ENCODE results near the gene OR4C45. TPM values are rescaled to one million over a fixed set of nuclear protein-coding genes. Genes with fewer than 3 reads are reported as not detected.
A peak's percentile ranks its signal among the peaks of the same experiment; 100 is the strongest.

OR4C45 gene
- total and polyA plus RNA-seq, 3 experiments from 2014 or later, result not detected

- Histone ChIP-seq H3K4me3 (ENCODE audit: low read length) (no peak overlapping the region), H3K27ac (ENCODE audit: low read depth, low read length) (no peak overlapping the region), H3K4me1 (ENCODE audit: insufficient read depth, low read length) (no peaks in the 10 kb centered on the region), H3K9me3 (ENCODE audit: low read length) (no peaks in the 10 kb centered on the region), H3K27me3 (ENCODE audit: insufficient read depth, low read length, poor library complexity, severe bottlenecking) (no peaks in the 10 kb centered on the region), H3K36me3 (ENCODE audit: insufficient read depth, low read length) (no peaks in the 10 kb centered on the region)
- ChIA-PET POLR2A (no interaction called here), CTCF (no interaction called here)
- Mint-ChIP-seq H3K4me3 (no peak overlapping the region), H3K4me1 (no peaks in the 10 kb centered on the region), H3K9me3 (peaks cover 0 to 35% (median 24%) of the 10 kb centered on the region in 5 donors), H3K36me3 (peaks cover 0 to 6% (median 4%) of the 10 kb centered on the region in 3 donors), H3K27ac (peak overlapping the region in 1 of 8 donors; percentile 69), H3K27me3 (no peaks in the 10 kb centered on the region)
- DNase-seq, result no peak
Observed at GRCh38 chr11:50071584-50072225, 39.0 kb downstream of the OR4C45 start.

- H3K27ac Mint-ChIP-seq, result peak overlapping the region in 1 of 8 donors; percentile 69
- Histone ChIP-seq H3K27ac (ENCODE audit: low read depth, low read length) (no peak overlapping the region), H3K9me3 (ENCODE audit: low read length) (no peaks in the 10 kb centered on the region), H3K4me1 (ENCODE audit: insufficient read depth, low read length) (no peaks in the 10 kb centered on the region), H3K4me3 (ENCODE audit: low read length) (no peak overlapping the region), H3K36me3 (ENCODE audit: insufficient read depth, low read length) (no peaks in the 10 kb centered on the region), H3K27me3 (ENCODE audit: insufficient read depth, low read length, poor library complexity, severe bottlenecking) (no peaks in the 10 kb centered on the region)
- H3K27me3 Mint-ChIP-seq, result no peaks in the 10 kb centered on the region
- no peak overlapping the region for H3K4me3 Mint-ChIP-seq
- DNase-seq, result no peak
- CTCF ChIA-PET, result no interaction called here
- POLR2A ChIA-PET, result no interaction called here
- H3K36me3 Mint-ChIP-seq, result peaks cover 0 to 6% (median 4%) of the 10 kb centered on the region in 3 donors
- H3K4me1 Mint-ChIP-seq, result no peaks in the 10 kb centered on the region
- H3K9me3 Mint-ChIP-seq, result peaks cover 0 to 38% (median 24%) of the 10 kb centered on the region in 5 donors
Observed at GRCh38 chr11:50072226-50073112, 39.8 kb downstream of the OR4C45 start.

GRCh38 chr11:50073113-50074105, 40.7 kb downstream of the OR4C45 start:
- no peak for DNase-seq
- Mint-ChIP-seq H3K4me1 (no peaks in the 10 kb centered on the region), H3K36me3 (peaks cover 0 to 6% (median 4%) of the 10 kb centered on the region in 3 donors), H3K27me3 (no peaks in the 10 kb centered on the region), H3K27ac (no peak overlapping the region), H3K9me3 (peaks cover 0 to 38% (median 26%) of the 10 kb centered on the region in 5 donors), H3K4me3 (no peak overlapping the region)
- ChIA-PET CTCF (no interaction called here), POLR2A (no interaction called here)
- no peaks in the 10 kb centered on the region for H3K9me3 ChIP-seq (ENCODE audit: low read length)
- no peaks in the 10 kb centered on the region for H3K27me3 ChIP-seq (ENCODE audit: insufficient read depth, low read length, poor library complexity, severe bottlenecking)
- H3K4me3 ChIP-seq (ENCODE audit: low read length), result no peak overlapping the region
- no peaks in the 10 kb centered on the region for H3K4me1 ChIP-seq (ENCODE audit: insufficient read depth, low read length)
- H3K27ac ChIP-seq (ENCODE audit: low read depth, low read length), result no peak overlapping the region
- no peaks in the 10 kb centered on the region for H3K36me3 ChIP-seq (ENCODE audit: insufficient read depth, low read length)

- Histone ChIP-seq H3K36me3 (ENCODE audit: insufficient read depth, low read length) (no peaks in the 10 kb centered on the region), H3K27me3 (ENCODE audit: insufficient read depth, low read length, poor library complexity, severe bottlenecking) (no peaks in the 10 kb centered on the region), H3K9me3 (ENCODE audit: low read length) (no peaks in the 10 kb centered on the region), H3K4me3 (ENCODE audit: low read length) (no peak overlapping the region), H3K4me1 (ENCODE audit: insufficient read depth, low read length) (no peaks in the 10 kb centered on the region), H3K27ac (ENCODE audit: low read depth, low read length) (no peak overlapping the region)
- Mint-ChIP-seq H3K4me3 (no peak overlapping the region), H3K27me3 (no peaks in the 10 kb centered on the region), H3K27ac (no peak overlapping the region), H3K9me3 (peaks cover under 1 to 38% (median 26%) of the 10 kb centered on the region in 5 donors), H3K4me1 (no peaks in the 10 kb centered on the region), H3K36me3 (peaks cover 0 to 6% (median 4%) of the 10 kb centered on the region in 3 donors)
- no peak for DNase-seq
- CTCF ChIA-PET, result no interaction called here
- POLR2A ChIA-PET, result no interaction called here
Observed at GRCh38 chr11:50074161-50074560, 41.5 kb downstream of the OR4C45 start.

- no peaks in the 10 kb centered on the region for H3K36me3 ChIP-seq (ENCODE audit: insufficient read depth, low read length)
- Mint-ChIP-seq H3K4me3 (no peak overlapping the region), H3K27ac (no peak overlapping the region), H3K4me1 (no peaks in the 10 kb centered on the region), H3K27me3 (no peaks in the 10 kb centered on the region), H3K9me3 (peaks cover 3 to 32% (median 25%) of the 10 kb centered on the region in 5 donors), H3K36me3 (peaks cover 0 to 5% (median 4%) of the 10 kb centered on the region in 3 donors)
- no peaks in the 10 kb centered on the region for H3K27me3 ChIP-seq (ENCODE audit: insufficient read depth, low read length, poor library complexity, severe bottlenecking)
- CTCF ChIA-PET, result interaction anchor here (0.9 kb wide), 1 partner anchor 10 kb away, joined by 3 read pairs; no protein-coding TSS in a partner anchor
- no peak for DNase-seq
- no peaks in the 10 kb centered on the region for H3K4me1 ChIP-seq (ENCODE audit: insufficient read depth, low read length)
- H3K27ac ChIP-seq (ENCODE audit: low read depth, low read length), result no peak overlapping the region
- H3K4me3 ChIP-seq (ENCODE audit: low read length), result no peak overlapping the region
- POLR2A ChIA-PET, result no interaction called here
- no peaks in the 10 kb centered on the region for H3K9me3 ChIP-seq (ENCODE audit: low read length)
Observed at GRCh38 chr11:50075856-50076255, 43.2 kb downstream of the OR4C45 start.

- POLR2A ChIA-PET, result no interaction called here
- Histone ChIP-seq H3K9me3 (ENCODE audit: low read length) (no peaks in the 10 kb centered on the region), H3K4me3 (ENCODE audit: low read length) (no peak overlapping the region), H3K36me3 (ENCODE audit: insufficient read depth, low read length) (no peaks in the 10 kb centered on the region), H3K4me1 (ENCODE audit: insufficient read depth, low read length) (no peaks in the 10 kb centered on the region), H3K27ac (ENCODE audit: low read depth, low read length) (no peak overlapping the region), H3K27me3 (ENCODE audit: insufficient read depth, low read length, poor library complexity, severe bottlenecking) (no peaks in the 10 kb centered on the region)
- H3K4me3 Mint-ChIP-seq, result no peak overlapping the region
- CTCF ChIA-PET, result no interaction called here
- H3K36me3 Mint-ChIP-seq, result peaks cover 0 to 4% (median 2%) of the 10 kb centered on the region in 3 donors
- peaks cover 3 to 20% (median 17%) of the 10 kb centered on the region in 5 donors for H3K9me3 Mint-ChIP-seq
- no peaks in the 10 kb centered on the region for H3K27me3 Mint-ChIP-seq
- no peaks in the 10 kb centered on the region for H3K4me1 Mint-ChIP-seq
- no peak overlapping the region for H3K27ac Mint-ChIP-seq
- DNase-seq, result no peak
Observed at GRCh38 chr11:50077526-50077925, 44.9 kb downstream of the OR4C45 start.

GRCh38 chr11:50078001-50078400, 45.3 kb downstream of the OR4C45 start:
- no peak overlapping the region for H3K27ac ChIP-seq (ENCODE audit: low read depth, low read length)
- Mint-ChIP-seq H3K9me3 (peaks cover 3 to 20% (median 17%) of the 10 kb centered on the region in 5 donors), H3K4me3 (no peak overlapping the region), H3K4me1 (no peaks in the 10 kb centered on the region), H3K36me3 (peaks cover 0 to 4% (median 2%) of the 10 kb centered on the region in 3 donors), H3K27me3 (no peaks in the 10 kb centered on the region), H3K27ac (no peak overlapping the region)
- ChIA-PET CTCF (no interaction called here), POLR2A (no interaction called here)
- H3K27me3 ChIP-seq (ENCODE audit: insufficient read depth, low read length, poor library complexity, severe bottlenecking), result no peaks in the 10 kb centered on the region
- H3K4me1 ChIP-seq (ENCODE audit: insufficient read depth, low read length), result no peaks in the 10 kb centered on the region
- H3K4me3 ChIP-seq (ENCODE audit: low read length), result no peak overlapping the region
- H3K36me3 ChIP-seq (ENCODE audit: insufficient read depth, low read length), result no peaks in the 10 kb centered on the region
- DNase-seq, result no peak
- no peaks in the 10 kb centered on the region for H3K9me3 ChIP-seq (ENCODE audit: low read length)

Data from CD8-positive, alpha-beta memory T cell (primary cell).